CD4-positive, alpha-beta T cell (primary cell): Measurements from ENCODE around the gene FHOD3. TPM values are rescaled to one million over a fixed set of nuclear protein-coding genes. Genes with fewer than 3 reads are reported as not detected.
A peak's percentile ranks its signal among the peaks of the same experiment; 100 is the strongest.

Source experiments
- ATAC-seq: fragments of 200-7000 bp; cut with Tn5 transposase; one replicate; pipeline ENCODE4 v1.10.0; 2022; ENCODE audit warnings: mild to moderate bottlenecking; ENCODE audit not compliant: poor library complexity
- CTCF ChIA-PET: fragments of 350-600 bp; sonication (Branson Sonifier 250); formaldehyde crosslinking; loops from one replicate; lab custom pipeline; 2021; ENCODE audit warnings: antibody characterized with exemption, inconsistent platforms; lab: Charles Lee
- POLR2A ChIA-PET: fragments of 350-600 bp; sonication (Branson Sonifier 250); formaldehyde crosslinking; loops from one replicate; lab custom pipeline; 2021; ENCODE audit warnings: antibody characterized with exemption, inconsistent platforms; lab: Charles Lee
- DNase-seq, 14 experiments: peaks; one replicate each; pipeline ENCODE4 v3.0.0-alpha.2; 2013 to 2020; ENCODE audit warnings: mixed read lengths in 2 of 14
- H3K27ac ChIP-seq, 2 donors: one replicate each; pipeline versions ENCODE4 v1.5.1 to v1.7.0; 2013; ENCODE audit warnings: low read length in 2 of 2, low read depth in 1 of 2, mild to moderate bottlenecking in 1 of 2
- H3K27me3 ChIP-seq, 2 experiments: 1 replicate in 1 of 2; 2 replicates in 1 of 2; pipeline versions ENCODE4 v1.6.1 to v1.7.0; 2013; ENCODE audit warnings: low read length in 2 of 2, control low read depth in 1 of 2, mild to moderate bottlenecking in 1 of 2, moderate library complexity in 1 of 2; ENCODE audit not compliant: insufficient read depth in 2 of 2, control insufficient read depth in 1 of 2
- H3K36me3 ChIP-seq: one replicate; pipeline ENCODE4 v1.6.1; 2013; ENCODE audit warnings: low read length, control low read depth; ENCODE audit not compliant: insufficient read depth
- H3K4me1 ChIP-seq: one replicate; pipeline ENCODE4 v1.6.1; 2013; ENCODE audit warnings: low read length, control low read depth; ENCODE audit not compliant: insufficient read depth
- H3K4me3 ChIP-seq: one replicate; pipeline ENCODE4 v1.5.1; 2013; ENCODE audit warnings: mild to moderate bottlenecking, low read length, moderate library complexity
- H3K9me3 ChIP-seq, 2 experiments: 1 replicate in 1 of 2; 2 replicates in 1 of 2; pipeline versions ENCODE4 v1.6.1 to v1.7.0; 2013; ENCODE audit warnings: low read length in 2 of 2, mild to moderate bottlenecking in 2 of 2, control low read depth in 1 of 2, moderate library complexity in 1 of 2; ENCODE audit not compliant: control insufficient read depth in 1 of 2, insufficient read depth in 1 of 2
- H3K27ac Mint-ChIP-seq: one replicate; pipeline ENCODE4 v1.8.0; 2020; ENCODE audit warnings: mixed read lengths
- H3K27me3 Mint-ChIP-seq: one replicate; pipeline ENCODE4 v1.8.0; 2021; ENCODE audit warnings: mixed read lengths
- H3K36me3 Mint-ChIP-seq: one replicate; pipeline ENCODE4 v1.8.0; 2021; ENCODE audit warnings: low read depth, mixed read lengths
- H3K4me1 Mint-ChIP-seq: one replicate; pipeline ENCODE4 v1.8.0; 2021; ENCODE audit warnings: low read depth, mixed read lengths
- H3K4me3 Mint-ChIP-seq: one replicate; pipeline ENCODE4 v1.8.0; 2020; ENCODE audit warnings: mild to moderate bottlenecking, mixed read lengths
- H3K9me3 Mint-ChIP-seq: one replicate; pipeline ENCODE4 v1.8.0; 2020; ENCODE audit warnings: mixed read lengths
- CTCF ChIP-seq: fragments of 200-600 bp; IDR thresholded peaks from one replicate; pipeline ENCODE4 v1.8.0; 2022; ENCODE audit warnings: antibody characterized with exemption, mild to moderate bottlenecking
- intact Hi-C, 2 experiments: fragments of 100-400 bp; cut with DNase I in 1 of 2; cut with micrococcal nuclease in 1 of 2; formaldehyde crosslinking; loops; one replicate each; pipeline versions ENCODE4 v1.15.1 to v1.9.0; 2023 to 2025; cut with DNase I, micrococcal nuclease
- total RNA-seq, 174 experiments: library from RNA in 2 of 174; stranded (reverse) in 2 of 174; gene quantifications; one replicate each; pipeline ENCODE4 v1.2.3 and lab custom pipeline; 2021 to 2026

The FHOD3 gene
- total RNA-seq, 2 experiments from 2014 or later, result not detected

- no peaks in the 10 kb centered on the region for H3K4me1 Mint-ChIP-seq
Observed at GRCh38 chr18:36680042-36680441, 382.5 kb downstream of the FHOD3 start.

GRCh38 chr18:36685580-36685979, 388.1 kb downstream of the FHOD3 start:
- CTCF ChIA-PET, result no interaction called here
- Histone ChIP-seq H3K9me3 (peaks cover 3 to 5% of the 10 kb centered on the region in 2 experiments), H3K27me3 (peaks cover 0 to 5% of the 10 kb centered on the region in 2 experiments), H3K27ac (no peak overlapping the region), H3K4me3 (no peak overlapping the region), H3K4me1 (no peaks in the 10 kb centered on the region), H3K36me3 (no peaks in the 10 kb centered on the region)
- Mint-ChIP-seq H3K27ac (no peak overlapping the region), H3K4me3 (no peak overlapping the region), H3K36me3 (no peaks in the 10 kb centered on the region), H3K27me3 (peaks cover 57% of the 10 kb centered on the region), H3K4me1 (no peaks in the 10 kb centered on the region), H3K9me3 (peaks cover 7% of the 10 kb centered on the region)
- ATAC-seq (no peak), DNase-seq (no peak)
- POLR2A ChIA-PET, result no interaction called here
- no peak for TF ChIP-seq CTCF
- intact Hi-C loops, result no loop called here

More at GRCh38 chr18:36680042-36680441, 382.5 kb downstream of the FHOD3 start:
- no peak for ATAC-seq
- no peak for TF ChIP-seq CTCF
- Histone ChIP-seq H3K9me3 (peaks cover 3 to 5% of the 10 kb centered on the region in 2 experiments), H3K4me3 (no peak overlapping the region), H3K4me1 (no peaks in the 10 kb centered on the region), H3K36me3 (no peaks in the 10 kb centered on the region), H3K27me3 (no peaks in the 10 kb centered on the region), H3K27ac (no peak overlapping the region)
- Mint-ChIP-seq H3K9me3 (peaks cover 7% of the 10 kb centered on the region), H3K4me3 (no peak overlapping the region), H3K27ac (no peak overlapping the region), H3K27me3 (peaks cover 29% of the 10 kb centered on the region), H3K36me3 (no peaks in the 10 kb centered on the region)
- ChIA-PET POLR2A (no interaction called here), CTCF (no interaction called here)
- DNase-seq, result no peak
- intact Hi-C loops, result no loop called here

GRCh38 chr18:36688020-36688965, 390.8 kb downstream of the FHOD3 start:
- H3K4me3 ChIP-seq, result no peak overlapping the region
- intact Hi-C loops, result loop anchor here (1.0 to 2.0 kb wide), 2 partner anchors 121 kb away; no protein-coding TSS in a partner anchor
- H3K36me3 ChIP-seq, result no peaks in the 10 kb centered on the region
- ChIA-PET POLR2A (interaction anchor here (0.6 kb wide), 1 partner anchor 173 kb away, joined by 3 read pairs; no protein-coding TSS in a partner anchor), CTCF (interaction anchor here (1.1 to 1.6 kb wide), 3 partner anchors 9 to 60 kb away, joined by 3 to 5 read pairs (median 3); no protein-coding TSS in a partner anchor)
- DNase-seq, result peak in 11 of 14 experiments; percentile 4 to 45 (median 16)
- no peaks in the 10 kb centered on the region for H3K4me1 ChIP-seq
- H3K9me3 ChIP-seq, result peaks cover 3 to 5% of the 10 kb centered on the region in 2 experiments
- H3K27ac Mint-ChIP-seq, result no peak overlapping the region
- peaks cover 7% of the 10 kb centered on the region for H3K9me3 Mint-ChIP-seq
- H3K27ac ChIP-seq, result no peak overlapping the region
- ATAC-seq, result no peak
- no peaks in the 10 kb centered on the region for H3K36me3 Mint-ChIP-seq
- H3K4me3 Mint-ChIP-seq, result no peak overlapping the region
- peaks cover 0 to 5% of the 10 kb centered on the region in 2 experiments for H3K27me3 ChIP-seq
- no peaks in the 10 kb centered on the region for H3K4me1 Mint-ChIP-seq
- peak; percentile 76 for TF ChIP-seq CTCF
- H3K27me3 Mint-ChIP-seq, result peaks cover 37% of the 10 kb centered on the region
